DMS153 (cell line): ENCODE results near the gene NRM.

Experiments
- DNase-seq: peaks from one replicate; lab custom pipeline; 2025; lab: John Stamatoyannopoulos, UW

NRM gene

DNA sequence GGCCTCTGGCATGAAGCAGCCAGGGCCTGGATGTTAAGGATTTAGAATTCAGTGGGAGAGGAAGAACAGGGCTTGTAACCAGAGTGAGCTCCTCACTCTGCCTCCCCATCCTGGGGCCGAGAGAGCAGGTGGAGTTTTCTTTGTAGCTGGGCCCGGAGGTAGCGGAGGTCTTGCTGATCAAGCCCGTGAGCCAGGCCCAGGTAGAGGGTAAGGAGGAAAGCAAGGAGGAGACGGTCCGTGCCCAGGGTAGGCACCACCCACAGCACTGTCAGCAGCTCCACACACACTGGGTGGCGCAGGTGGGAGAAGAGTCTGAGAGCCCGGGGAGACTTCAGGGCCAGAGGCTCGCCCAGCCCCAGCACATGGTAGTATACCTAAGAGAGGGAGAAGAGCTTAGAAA is 2.2 kb downstream of the NRM start:
- no peak for DNase-seq

DNA sequence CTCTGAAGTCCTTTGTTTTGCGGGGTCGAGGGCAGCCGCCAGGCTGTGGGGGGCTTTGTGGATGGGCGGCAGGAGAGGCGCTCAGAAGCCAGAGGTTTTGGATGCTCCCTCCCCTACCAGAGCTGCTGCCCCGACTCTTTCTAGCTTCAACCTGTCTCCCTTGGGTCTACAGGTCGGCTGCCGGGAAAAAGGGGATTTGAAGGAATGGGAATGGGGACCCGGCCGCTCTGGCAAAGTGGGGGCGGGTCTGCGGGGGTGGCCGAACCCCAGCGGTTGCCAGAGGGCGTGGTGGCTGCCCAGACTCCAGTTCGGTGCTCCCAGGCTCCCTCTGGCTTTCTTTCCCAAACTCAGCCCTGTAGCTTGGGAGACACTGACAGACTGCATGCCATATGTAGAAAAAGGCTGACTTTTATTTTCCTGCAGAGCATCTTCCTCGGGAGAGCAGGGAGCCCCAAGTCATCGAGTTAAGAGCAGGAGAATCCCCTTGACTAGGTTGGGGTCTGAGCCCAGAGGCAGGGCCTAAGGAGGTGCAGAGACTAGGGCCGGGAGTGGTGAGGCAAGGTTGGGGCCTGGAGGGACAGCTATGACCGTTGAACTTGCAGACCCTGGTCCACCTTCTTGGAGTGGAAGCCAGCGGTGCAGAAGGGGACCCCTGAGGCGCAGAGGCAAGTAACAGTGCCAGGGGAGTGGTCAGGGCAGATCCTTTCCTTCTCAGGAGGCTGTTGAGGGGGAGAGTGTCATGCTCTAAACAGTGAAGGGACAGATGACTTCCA is 2.9 kb downstream of the NRM start:
- no peak for DNase-seq

DNA sequence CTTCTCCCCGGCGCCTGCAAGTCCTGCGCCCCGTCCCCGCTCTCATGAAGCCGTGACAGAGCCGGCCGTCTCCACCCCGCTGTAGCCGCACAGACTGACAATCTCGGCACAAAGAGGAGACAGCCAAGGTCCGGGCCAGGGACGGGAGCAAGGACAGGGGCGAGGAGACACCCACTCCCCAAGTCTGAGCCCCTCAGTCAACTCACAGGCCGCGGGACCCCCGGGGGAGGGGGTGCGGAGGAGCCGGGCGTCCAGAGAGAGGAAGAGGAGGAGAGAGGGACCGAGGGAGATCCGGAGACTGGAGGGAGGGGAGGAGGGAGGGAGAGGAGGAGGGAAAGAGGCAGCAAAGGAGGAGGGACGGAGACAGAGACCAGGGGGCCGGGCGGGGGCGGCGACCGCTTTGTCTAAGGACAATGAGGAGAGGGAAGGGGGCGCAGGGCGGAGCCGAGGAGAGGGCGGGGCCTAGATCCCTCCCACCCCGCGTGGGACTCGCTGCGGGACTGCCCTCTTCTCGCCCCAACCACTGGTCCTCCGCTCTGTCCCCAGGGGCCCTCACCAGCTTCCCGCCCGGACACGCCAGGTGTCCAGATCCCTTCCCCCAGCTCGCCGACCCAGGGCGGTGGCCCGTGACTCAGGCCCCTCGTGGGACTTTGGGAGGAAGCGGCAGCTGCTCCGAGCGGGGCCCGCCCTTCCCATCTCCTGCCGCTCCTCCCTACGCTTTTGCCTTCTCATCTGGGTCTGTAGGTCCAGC is 3.7 kb downstream of the NRM start:
- peak; percentile 77 for DNase-seq

DNA sequence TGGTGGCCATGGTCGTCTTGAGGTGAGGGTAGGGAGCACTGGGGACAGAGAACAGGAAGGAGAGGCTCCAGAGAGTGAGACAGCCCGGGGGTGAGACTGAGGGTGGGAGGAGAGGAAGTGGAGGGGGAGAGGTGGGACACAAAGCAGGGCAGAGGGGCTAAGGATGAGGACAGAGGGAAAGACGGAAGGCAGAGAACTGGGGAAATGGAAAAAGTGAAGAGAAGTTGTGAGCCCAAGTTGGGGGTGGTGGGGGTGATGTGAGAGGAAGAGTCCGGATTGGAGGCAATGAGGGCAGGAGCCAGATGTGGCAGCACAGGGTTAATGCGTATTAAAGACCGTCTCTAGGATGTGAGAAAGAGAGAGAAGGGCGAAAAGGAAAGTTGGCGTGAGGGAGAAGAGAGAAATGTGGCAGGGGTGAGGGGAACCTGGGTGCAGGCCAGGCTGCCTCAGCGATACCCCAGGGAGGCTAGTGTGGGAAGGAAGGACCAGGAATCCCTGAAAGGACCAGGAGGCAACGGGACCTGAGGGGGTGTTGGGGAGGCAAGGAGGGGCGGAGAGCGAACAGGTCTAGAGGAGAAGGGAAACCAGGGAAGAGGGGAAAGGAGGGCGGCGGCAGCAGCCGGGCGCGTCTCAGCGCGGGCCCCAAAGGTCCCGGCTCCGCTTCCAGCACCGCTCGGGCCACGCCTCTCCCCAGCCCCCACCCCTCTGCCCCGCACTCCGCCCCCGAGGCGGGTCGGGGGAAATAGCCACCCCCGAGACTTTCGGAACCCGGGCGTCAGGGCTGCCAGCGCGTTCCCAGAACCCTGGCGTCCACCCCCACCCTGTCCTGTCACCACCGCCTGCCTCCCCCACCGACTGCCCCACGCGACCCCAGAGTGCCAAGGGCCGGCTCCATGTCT is 4.5 kb downstream of the NRM start, which contains the start of gene PPP1R18:
PPP1R18 (minus strand) TSS at position 637 of the 899 bp plus-strand sequence; CDS start at position 10, 627 bp downstream.
- no peak for DNase-seq

DNA sequence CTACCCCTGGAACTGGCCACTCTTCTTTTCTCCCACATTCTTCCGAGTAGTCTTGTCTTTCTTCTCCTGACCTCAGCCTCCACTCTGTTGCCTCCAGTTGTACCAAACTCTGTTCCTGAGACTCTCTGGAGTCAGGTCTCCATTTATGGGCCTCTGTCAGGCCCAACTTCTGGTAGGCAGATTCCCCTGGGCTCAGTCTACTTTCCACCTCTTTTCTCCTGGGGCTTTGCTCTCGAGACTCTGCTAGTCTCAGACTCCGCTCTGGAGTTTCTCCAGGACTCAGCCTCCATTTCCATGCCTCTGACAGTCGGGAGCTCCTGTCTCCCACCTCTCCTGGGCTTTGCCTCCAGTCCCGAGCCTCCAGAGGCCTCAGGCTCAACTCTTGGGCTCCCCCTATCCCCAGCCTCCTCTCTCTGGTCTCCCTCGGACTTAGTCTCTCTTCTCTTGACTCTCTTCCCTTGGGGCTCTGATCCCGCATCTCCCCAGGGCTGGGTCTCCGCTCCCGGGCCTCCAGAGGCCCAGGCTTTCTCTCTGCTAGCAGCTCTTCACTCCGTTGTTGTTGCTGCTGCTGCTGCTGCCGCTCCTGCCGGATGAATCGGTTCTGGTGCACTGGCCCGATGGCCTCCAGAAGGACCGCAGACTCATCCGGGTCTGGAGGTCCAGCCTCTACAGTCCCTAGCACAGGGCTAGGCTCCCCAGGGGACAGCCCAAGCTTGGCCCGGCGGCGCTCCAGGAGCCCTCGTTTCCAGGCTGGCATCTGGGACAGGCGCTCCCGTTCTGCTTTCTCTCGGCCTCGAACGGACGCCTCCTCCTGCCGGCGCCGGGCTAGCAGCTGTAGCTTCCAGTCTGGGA is 5.4 kb downstream of the NRM start:
- no peak for DNase-seq

- no peak for DNase-seq
Observed at GRCh38 chr6:30684386-30685156, 6.2 kb downstream of the NRM start.

DNA sequence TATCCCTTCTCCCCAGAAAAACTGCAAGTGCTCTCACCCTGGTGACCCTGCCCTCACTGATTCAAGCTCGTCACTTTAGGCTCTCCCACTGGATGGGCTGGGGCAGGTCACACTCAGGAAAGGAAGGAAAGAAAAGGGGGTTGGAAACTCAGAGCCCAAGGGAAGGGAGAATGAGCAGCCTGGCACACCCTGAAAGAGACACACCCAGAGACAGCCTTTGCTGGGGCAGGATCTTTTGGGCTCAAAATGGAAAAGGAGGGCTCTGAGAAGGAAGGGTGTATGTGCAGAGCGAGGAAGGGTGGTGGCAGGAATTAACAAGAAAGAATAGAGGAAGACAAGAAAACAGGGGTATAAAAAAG is 6.8 kb downstream of the NRM start:
- DNase-seq: no peak

DNA sequence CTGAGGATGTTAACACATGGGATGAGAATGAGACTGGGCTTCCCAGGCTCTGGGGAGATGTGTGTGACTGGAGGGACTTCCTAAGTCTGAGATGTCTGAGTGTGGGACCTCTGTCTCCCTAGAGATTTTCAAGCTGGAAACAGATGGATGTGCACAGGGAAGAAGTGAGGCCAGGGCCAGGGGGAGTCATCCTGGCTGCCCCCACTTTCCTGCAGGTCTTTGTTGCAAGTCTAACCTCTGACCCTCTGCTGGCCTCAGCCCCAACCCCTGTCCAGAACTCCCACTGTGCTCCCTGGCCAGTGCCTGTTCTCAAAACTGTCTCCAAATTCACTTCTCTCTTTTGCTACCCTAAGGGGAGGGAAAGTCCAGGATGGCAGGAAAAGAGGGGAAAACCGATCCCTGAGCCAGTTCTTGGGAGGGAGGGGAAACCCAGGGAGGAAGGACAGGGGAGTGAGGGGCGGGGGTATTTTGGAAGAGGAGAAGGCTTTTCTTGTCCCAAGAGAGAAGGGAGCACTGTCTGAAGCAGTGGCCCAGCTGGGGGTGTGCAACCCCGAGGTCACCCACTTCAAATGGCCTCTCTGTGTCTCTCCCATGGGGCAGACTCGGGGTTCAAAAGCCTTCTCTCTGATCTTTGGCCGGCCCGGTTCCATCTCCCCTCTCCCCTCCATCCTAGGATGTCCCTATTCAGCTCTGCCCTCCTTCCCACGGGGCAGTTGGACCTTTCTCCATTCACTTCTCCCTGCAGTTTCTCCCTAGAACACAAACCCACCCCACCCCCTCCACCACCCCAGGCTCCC is 7.4 kb downstream of the NRM start:
- no peak for DNase-seq

- peak; percentile 48 for DNase-seq
Observed at GRCh38 chr6:30682143-30683117, 8.4 kb downstream of the NRM start.

DNA sequence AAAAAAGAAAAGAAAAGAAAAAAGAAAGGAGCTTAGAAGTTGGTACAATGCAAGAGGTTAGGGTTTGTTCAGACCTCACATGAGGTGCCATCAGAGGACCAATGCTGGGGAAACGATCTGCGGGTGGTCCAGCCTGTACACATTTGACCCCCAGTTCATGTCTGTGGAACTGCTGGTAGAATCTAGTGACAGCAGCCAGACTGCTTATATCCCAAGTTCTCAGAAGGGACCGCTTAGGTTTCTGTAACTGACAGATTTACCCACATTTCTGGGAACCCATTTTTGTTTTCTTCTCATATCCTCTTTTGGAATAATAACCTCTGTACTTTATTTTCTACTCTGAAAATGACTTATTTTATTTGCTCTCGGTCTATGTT is 9.0 kb downstream of the NRM start:
- no peak for DNase-seq

DNA sequence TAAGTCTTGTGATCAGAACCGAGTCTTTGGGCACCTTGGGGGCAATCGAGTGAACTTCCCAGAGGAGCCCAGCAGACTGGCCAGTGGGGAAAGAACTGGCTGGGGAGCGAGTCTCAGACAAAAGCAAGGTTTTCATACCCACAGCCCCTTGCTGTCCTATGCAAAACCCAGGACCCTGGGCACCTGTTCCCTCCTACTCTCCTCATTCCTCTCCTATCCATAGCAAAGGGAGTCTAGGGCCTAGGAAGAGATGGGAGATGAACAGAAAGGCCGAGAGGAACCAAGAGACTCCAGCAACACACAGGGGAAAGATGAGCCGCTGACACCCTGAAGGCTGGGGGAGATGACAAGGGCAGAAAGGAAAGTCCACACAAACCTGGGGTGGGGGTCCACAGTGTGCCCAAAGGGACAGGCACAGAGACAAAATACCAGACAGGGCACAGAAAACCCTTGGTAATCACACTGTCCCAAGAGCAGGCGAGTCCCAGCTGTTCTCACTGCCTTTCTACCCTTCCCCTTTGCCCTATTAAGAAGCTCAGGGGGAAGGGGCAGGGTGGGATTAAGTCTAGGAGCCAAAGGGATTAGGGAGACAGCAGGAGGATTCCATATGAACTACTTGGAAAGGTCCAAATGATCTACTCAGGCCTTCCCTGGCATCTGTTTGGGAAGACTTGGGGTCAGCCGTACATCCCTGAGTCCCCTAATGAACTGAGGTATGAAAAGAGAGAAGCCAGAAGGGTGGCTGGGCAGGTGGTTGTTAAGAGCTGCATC is 10.8 kb downstream of the NRM start:
- DNase-seq: no peak

DNA sequence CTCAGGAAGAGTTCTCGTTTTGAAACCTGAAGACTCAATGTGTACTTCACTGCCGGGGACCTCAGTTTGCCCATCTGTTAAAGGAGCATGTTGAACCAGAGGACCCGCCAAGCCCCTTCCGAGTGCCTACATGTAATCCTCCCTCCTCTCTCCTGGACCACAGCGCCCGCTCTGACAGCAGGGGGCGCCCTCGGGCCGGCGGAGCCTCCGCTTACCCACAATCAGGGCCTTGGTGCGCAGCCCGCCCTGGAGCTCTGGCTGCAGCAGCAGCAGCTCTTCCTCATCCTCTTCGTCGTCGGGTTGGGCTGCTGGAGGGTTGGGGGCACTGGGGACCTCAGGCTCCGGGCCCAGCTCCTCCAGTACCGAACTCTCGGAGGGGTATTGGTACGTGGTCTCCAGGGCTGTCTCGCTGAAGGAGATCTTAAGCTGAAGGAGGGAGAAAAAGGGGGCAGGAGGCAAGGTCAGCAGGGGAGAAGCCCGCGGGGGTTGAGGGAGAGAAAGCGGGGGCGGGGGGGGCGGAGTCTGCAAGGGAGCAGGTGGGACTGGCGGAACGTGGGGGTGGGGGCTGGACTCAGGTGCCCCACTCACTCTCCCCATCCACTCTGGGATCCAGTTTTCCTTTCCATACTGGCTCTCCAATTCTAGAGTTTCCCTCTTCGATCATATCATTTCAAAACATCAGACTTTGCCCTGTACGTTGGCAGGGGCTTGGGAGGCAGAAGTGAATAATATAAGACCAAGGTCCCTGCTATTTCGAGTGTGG is 11.6 kb downstream of the NRM start:
- peak; percentile 64 for DNase-seq

DNA sequence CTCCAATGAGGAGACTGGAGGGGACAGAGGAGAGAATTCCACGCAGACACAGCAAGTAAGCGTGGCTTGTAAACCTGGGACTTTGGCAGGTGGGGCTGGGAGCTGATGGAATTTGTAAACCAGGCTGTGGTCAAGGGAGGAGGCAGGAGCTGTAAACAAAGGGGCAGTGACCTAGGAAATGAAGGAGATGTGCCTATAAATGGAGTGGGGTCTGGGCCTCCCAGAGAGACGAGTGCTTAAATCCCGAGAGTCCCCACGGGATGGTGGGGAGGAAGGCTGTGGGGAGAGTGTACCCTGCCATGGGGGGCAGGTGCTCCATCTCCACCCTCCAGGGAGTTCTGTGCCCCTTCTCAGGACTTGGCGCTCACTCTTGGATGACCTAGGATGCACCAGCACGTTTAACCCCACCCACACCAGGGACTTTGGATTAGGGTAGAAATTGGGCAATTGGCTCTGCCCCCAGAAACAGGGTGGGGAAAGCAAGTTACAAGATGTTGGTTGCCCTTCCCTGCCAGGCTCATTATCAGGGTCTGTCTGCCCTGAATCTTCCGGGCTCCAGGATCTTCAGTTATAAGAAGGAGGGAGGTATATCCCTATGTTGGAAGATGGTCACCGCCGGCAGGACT is 14.0 kb downstream of the NRM start:
- DNase-seq: no peak

DNA sequence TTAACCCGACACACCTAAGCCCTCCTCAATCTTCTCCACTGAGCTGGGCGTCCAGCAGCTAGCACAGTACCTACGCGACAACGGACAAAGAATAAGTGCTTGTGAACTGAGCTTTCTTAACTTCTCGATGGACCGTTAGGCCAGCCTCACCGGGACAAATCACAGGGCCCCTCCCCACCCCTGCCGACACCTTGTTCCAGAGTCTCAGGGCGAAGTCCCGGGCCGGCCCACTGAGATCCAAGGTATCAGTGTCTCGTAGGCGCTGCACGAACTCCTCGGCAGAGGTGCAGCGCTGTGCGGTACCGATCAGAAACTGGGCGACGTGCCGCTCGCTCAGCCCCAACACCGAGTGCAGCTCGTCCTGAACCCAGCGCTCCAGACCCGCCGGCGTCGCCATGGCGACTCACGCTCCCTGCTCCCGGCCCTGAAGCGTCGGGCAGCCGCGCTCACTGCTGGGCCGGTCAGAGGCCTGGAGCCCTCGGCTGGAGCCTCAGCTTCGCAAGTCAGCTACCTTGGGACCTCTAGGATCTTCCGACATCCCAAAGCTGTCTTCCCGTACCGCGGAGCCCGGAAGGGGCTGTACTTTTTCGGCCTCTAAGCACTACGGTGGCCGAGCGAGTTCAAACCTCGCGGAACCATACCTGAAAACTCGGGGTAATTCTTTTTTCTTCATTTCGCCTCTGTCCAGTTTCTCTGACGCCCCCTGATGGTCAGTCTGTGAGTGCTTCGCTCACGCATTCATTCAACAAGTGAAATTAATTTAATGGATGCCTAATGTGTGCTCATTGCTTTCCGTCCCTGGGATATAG is 18.1 kb downstream of the NRM start, which contains the start of gene DHX16:
DHX16 (minus strand) TSS at position 562 of the 809 bp plus-strand sequence; CDS start at position 397, 165 bp downstream.
- DNase-seq: peak; percentile 86

GRCh38 chr6:30670760-30671527 is 19.8 kb downstream of the NRM start:
- DNase-seq: no peak
